Neural cell (in vitro differentiated cells): ENCODE results near the gene MTMR3. TPM values are rescaled to one million over a fixed set of nuclear protein-coding genes. Genes with fewer than 3 reads are reported as not detected.

Source experiments
- H2AFZ ChIP-seq: fragments of 200-600, 300-800 bp; sonication (generic), shearing (Covaris generic); 2 replicates; pipeline ENCODE4 v1.6.0; 2014; ENCODE audit warnings: low read depth, mild to moderate bottlenecking, antibody characterized with exemption, low read length, moderate library complexity
- H3F3A ChIP-seq: fragments of 200-600 bp; shearing (Covaris generic); 2 replicates; pipeline ENCODE4 v1.6.1; 2016; ENCODE audit warnings: mild to moderate bottlenecking, moderate library complexity, mixed read lengths, antibody characterized with exemption, low read length; ENCODE audit not compliant: insufficient read depth, poor library complexity, severe bottlenecking
- H3K27ac ChIP-seq: fragments of 200-600, 300-800 bp; sonication (generic), shearing (Covaris generic); 2 replicates; pipeline ENCODE4 v1.5.1; 2014; ENCODE audit warnings: mild to moderate bottlenecking, low read length, moderate library complexity
- H3K27me3 ChIP-seq: fragments of 300-800, 200-600 bp; sonication (generic), shearing (Covaris generic); 2 replicates; pipeline ENCODE4 v1.6.0; 2014; ENCODE audit warnings: mild to moderate bottlenecking, low read depth, low read length, moderate library complexity; ENCODE audit not compliant: insufficient read depth
- H3K36me3 ChIP-seq: fragments of 300-800, 200-600 bp; sonication (generic), shearing (Covaris generic); 2 replicates; pipeline ENCODE4 v1.5.1; 2014; ENCODE audit warnings: mild to moderate bottlenecking, antibody characterized with exemption, low read length, moderate library complexity; ENCODE audit not compliant: insufficient read depth
- H3K4me2 ChIP-seq: fragments of 300-800, 200-600 bp; sonication (generic), shearing (Covaris generic); 2 replicates; pipeline ENCODE4 v1.6.0; 2014; ENCODE audit warnings: mild to moderate bottlenecking, low read length
- H3K4me3 ChIP-seq: fragments of 300-800, 200-600 bp; sonication (generic), shearing (Covaris generic); 2 replicates; pipeline ENCODE4 v1.5.1; 2014; ENCODE audit warnings: mild to moderate bottlenecking, low read length, moderate library complexity
- H3K79me2 ChIP-seq: fragments of 200-600 bp; shearing (Covaris generic); replicated peaks from 2 replicates; pipeline ENCODE4 v1.6.0; 2014; ENCODE audit warnings: mild to moderate bottlenecking, low read length, moderate library complexity; ENCODE audit not compliant: insufficient read depth
- H3K9ac ChIP-seq: fragments of 300-800, 200-600 bp; sonication (generic), shearing (Covaris generic); 2 replicates; pipeline ENCODE4 v1.6.1; 2016; ENCODE audit warnings: mild to moderate bottlenecking, low read length, mixed read lengths
- H3K9me2 ChIP-seq: fragments of 200-600 bp; shearing (Covaris generic); 2 replicates; pipeline ENCODE4 v1.6.1; 2016; ENCODE audit warnings: mild to moderate bottlenecking, low read length, mixed read lengths; ENCODE audit not compliant: insufficient read depth
- H3K9me3 ChIP-seq: fragments of 200-600, 300-800 bp; sonication (generic), shearing (Covaris generic); 2 replicates; pipeline ENCODE4 v1.6.1; 2016; ENCODE audit warnings: mild to moderate bottlenecking, mixed run types, low read length, moderate library complexity, mixed read lengths
- H4K20me1 ChIP-seq: fragments of 200-600 bp; shearing (Covaris generic); 2 replicates; pipeline ENCODE4 v1.6.1; 2016; ENCODE audit warnings: mild to moderate bottlenecking, mixed run types; ENCODE audit not compliant: insufficient read depth
- CTCF ChIP-seq: fragments of 450-650 bp; IDR thresholded peaks from 2 replicates; pipeline ENCODE4 v1.5.1; 2014; ENCODE audit warnings: antibody characterized with exemption, mild to moderate bottlenecking, moderate library complexity; ENCODE audit not compliant: poor library complexity, severe bottlenecking
- EP300 ChIP-seq: fragments of 450-650 bp; conservative IDR thresholded peaks from 2 replicates; pipeline ENCODE4 v1.6.1; 2014; ENCODE audit warnings: antibody characterized with exemption, mild to moderate bottlenecking, moderate library complexity; ENCODE audit not compliant: poor library complexity, severe bottlenecking
- EZH2 ChIP-seq: fragments of 200-600, 300-800 bp; shearing (Covaris generic), sonication (generic); IDR thresholded peaks from 2 replicates; pipeline ENCODE4 v1.6.1; 2014; ENCODE audit warnings: antibody characterized with exemption, low read length, borderline replicate concordance, mild to moderate bottlenecking; ENCODE audit not compliant: insufficient read depth, poor library complexity, severe bottlenecking
- MXI1 ChIP-seq: fragments of 450-650 bp; conservative IDR thresholded peaks from 2 replicates; pipeline ENCODE4 v1.6.1; 2014; ENCODE audit warnings: antibody characterized with exemption, mild to moderate bottlenecking; ENCODE audit not compliant: poor library complexity, severe bottlenecking
- POLR2AphosphoS5 ChIP-seq: IDR thresholded peaks from 2 replicates; pipeline ENCODE4 v1.6.1; 2012
- RAD21 ChIP-seq: fragments of 450-650 bp; conservative IDR thresholded peaks from 2 replicates; pipeline ENCODE4 v1.6.1; 2014; ENCODE audit warnings: antibody characterized with exemption, mild to moderate bottlenecking, moderate library complexity
- REST ChIP-seq: IDR thresholded peaks from 2 replicates; pipeline ENCODE4 v1.6.1; 2012; ENCODE audit warnings: borderline replicate concordance
- SMC3 ChIP-seq: fragments of 450-650 bp; conservative IDR thresholded peaks from 2 replicates; pipeline ENCODE4 v1.6.1; 2014; ENCODE audit warnings: antibody characterized with exemption, mild to moderate bottlenecking, moderate library complexity; ENCODE audit not compliant: poor library complexity
- TAF1 ChIP-seq: IDR thresholded peaks from 2 replicates; pipeline ENCODE4 v1.6.1; 2012; ENCODE audit warnings: low read depth
- polyA plus RNA-seq: library from polyadenylated mRNA; depleted of rRNA; stranded (reverse); fragments of >200 nt; gene quantifications from 2 replicates; pipeline ENCODE4 v1.2.3, GENCODE V29; 2014

MTMR3 gene
- polyA plus RNA-seq, 1 donor from 2014 or later: 46.7 TPM

GRCh38 chr22:30021338-30021737 is 138.4 kb downstream of the MTMR3 start:
- Histone ChIP-seq H3K4me3 (no peak overlapping the region), H3K9me2 (no peaks in the 10 kb centered on the region), H3K27me3 (no peaks in the 10 kb centered on the region), H3K36me3 (peaks cover 21% of the 10 kb centered on the region), H3K9ac (no peak overlapping the region), H3K9me3 (no peaks in the 10 kb centered on the region), H3K27ac (no peak overlapping the region), H3F3A (no peaks in the 10 kb centered on the region), H3K79me2 (no peaks in the 10 kb centered on the region), H2AFZ (no peak overlapping the region), H4K20me1 (no peaks in the 10 kb centered on the region), H3K4me2 (no peak overlapping the region)
- TF ChIP-seq EZH2 (no peak), EP300 (no peak), CTCF (no peak), MXI1 (no peak), SMC3 (no peak), REST (no peak), POLR2AphosphoS5 (no peak), TAF1 (no peak), RAD21 (no peak)

GRCh38 chr22:30021881-30022619 is 139.1 kb downstream of the MTMR3 start:
- H3K27ac ChIP-seq: no peak overlapping the region
- peaks cover 14% of the 10 kb centered on the region for H3K36me3 ChIP-seq

More at GRCh38 chr22:30021881-30022619, 139.1 kb downstream of the MTMR3 start:
- no peaks in the 10 kb centered on the region for H3K27me3 ChIP-seq
- TF ChIP-seq POLR2AphosphoS5 (no peak), REST (no peak), RAD21 (no peak), EP300 (no peak), EZH2 (no peak), MXI1 (no peak), CTCF (no peak), TAF1 (no peak), SMC3 (no peak)
- no peaks in the 10 kb centered on the region for H3K9me3 ChIP-seq
- H3K79me2 ChIP-seq: no peaks in the 10 kb centered on the region
- H3F3A ChIP-seq: no peaks in the 10 kb centered on the region
- H3K9ac ChIP-seq: no peak overlapping the region
- H2AFZ ChIP-seq: no peak overlapping the region
- no peak overlapping the region for H3K4me2 ChIP-seq
- no peak overlapping the region for H3K4me3 ChIP-seq
- H4K20me1 ChIP-seq: no peaks in the 10 kb centered on the region
- H3K9me2 ChIP-seq: no peaks in the 10 kb centered on the region
